Measurements from ENCODE around the gene UBXN11. TPM values are rescaled to one million over a fixed set of nuclear protein-coding genes. Genes with fewer than 3 reads are reported as not detected.

Gene UBXN11
- total and polyA plus RNA-seq, 2 donors (not counting 1 experiment from before 2014, with no cell fraction given): 68.0 to 81.4 TPM

DNA sequence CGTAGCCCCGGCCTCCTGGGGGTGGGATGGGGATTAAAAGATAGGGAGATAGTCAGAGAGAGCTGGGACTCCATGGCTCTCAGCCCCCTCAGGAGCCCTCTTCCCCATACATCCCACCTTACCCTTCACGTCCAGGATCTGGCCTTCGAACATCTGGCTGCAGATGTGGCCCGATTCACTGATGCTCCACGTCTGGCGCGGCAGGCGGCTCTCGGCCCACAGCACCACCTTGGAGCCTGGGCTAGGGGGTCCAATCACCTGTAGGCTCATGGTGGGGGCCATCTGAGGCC lies 15.6 kb upstream of the UBXN11 start:
- Histone ChIP-seq H3K4me2 (replicated peaks; ENCODE audit: low read depth, low read length, poor library complexity, severe bottlenecking) (peak overlapping the region; percentile 73), H2AFZ (ENCODE audit: insufficient read depth, low read depth, low read length, poor library complexity, severe bottlenecking) (no peak overlapping the region), H3K9me3 (ENCODE audit: control extremely low read depth in 1 of 3, control insufficient read depth in 2 of 3, insufficient read depth in 1 of 3, low read length in 2 of 3) (no peaks in the 10 kb centered on the region), H3K36me3 (replicated peaks in 1 of 2; ENCODE audit: control extremely low read depth in 1 of 2, control insufficient read depth in 1 of 2, extremely low read depth in 1 of 2, insufficient read depth in 2 of 2, low read length in 1 of 2) (peaks cover 0 to 59% of the 10 kb centered on the region in 2 experiments), H3K4me3 (ENCODE audit: control extremely low read depth in 1 of 5, extremely low read depth in 1 of 5, insufficient read depth in 1 of 5, low read depth in 2 of 5, low read length in 4 of 5) (no peak overlapping the region), H3K9ac (ENCODE audit: low read length) (peak overlapping the region; percentile 20), H3K27ac (ENCODE audit: low read length in 2 of 2) (peak overlapping the region in 1 of 2 donors; percentile 75), H3K27me3 (replicated peaks in 1 of 4; ENCODE audit: control extremely low read depth in 1 of 4, control insufficient read depth in 3 of 4, insufficient read depth in 4 of 4, low read length in 3 of 4) (no peaks in the 10 kb centered on the region), H3K4me1 (ENCODE audit: control insufficient read depth in 2 of 2, insufficient read depth in 2 of 2, low read length in 2 of 2) (peaks cover 38% of the 10 kb centered on the region in 2 donors), H4K20me1 (ENCODE audit: control insufficient read depth, insufficient read depth, low read length, poor library complexity, severe bottlenecking) (peaks cover 67% of the 10 kb centered on the region), H3K79me2 (ENCODE audit: control insufficient read depth, insufficient read depth, low read length) (peaks cover 50% of the 10 kb centered on the region)
- no peaks in the 10 kb centered on the region for H3K9me3 Mint-ChIP-seq (ENCODE audit: insufficient read depth)
- no peak for ATAC-seq (ENCODE audit: low read depth)
- ChIA-PET CTCF (interaction anchor here (0.6 to 30.0 kb wide), 27 partner anchors 9 to 695 kb away, joined by 3 to 1400 read pairs (median 4); partner anchors contain the start of genes CEP85, DHDDS, SH3BGRL3 and UBXN11), POLR2A (interaction anchor here (0.6 to 15.2 kb wide), 13 partner anchors 10 to 881 kb away, joined by 3 to 1239 read pairs (median 4); partner anchors contain the start of genes CEP85 and SH3BGRL3)
- H3K27ac Mint-ChIP-seq: peak overlapping the region; percentile 99
- intact Hi-C loops (cut with micrococcal nuclease): no loop called here
- no peaks in the 10 kb centered on the region for H3K27me3 Mint-ChIP-seq
- DNase-seq: no peak
- WGBS (ENCODE audit: insufficient coverage): 89% methylated on average over 8 of the region's 10 CpGs
- H3K4me3 Mint-ChIP-seq: no peak overlapping the region
- H3K4me1 Mint-ChIP-seq: peaks cover 54% of the 10 kb centered on the region
- no peak for TF ChIP-seq EZH2 (IDR thresholded peaks at IDR 0.05; ENCODE audit: borderline replicate concordance, insufficient read depth, low read depth, low read length, poor library complexity, severe bottlenecking)
- TF ChIP-seq, protein P1, sequence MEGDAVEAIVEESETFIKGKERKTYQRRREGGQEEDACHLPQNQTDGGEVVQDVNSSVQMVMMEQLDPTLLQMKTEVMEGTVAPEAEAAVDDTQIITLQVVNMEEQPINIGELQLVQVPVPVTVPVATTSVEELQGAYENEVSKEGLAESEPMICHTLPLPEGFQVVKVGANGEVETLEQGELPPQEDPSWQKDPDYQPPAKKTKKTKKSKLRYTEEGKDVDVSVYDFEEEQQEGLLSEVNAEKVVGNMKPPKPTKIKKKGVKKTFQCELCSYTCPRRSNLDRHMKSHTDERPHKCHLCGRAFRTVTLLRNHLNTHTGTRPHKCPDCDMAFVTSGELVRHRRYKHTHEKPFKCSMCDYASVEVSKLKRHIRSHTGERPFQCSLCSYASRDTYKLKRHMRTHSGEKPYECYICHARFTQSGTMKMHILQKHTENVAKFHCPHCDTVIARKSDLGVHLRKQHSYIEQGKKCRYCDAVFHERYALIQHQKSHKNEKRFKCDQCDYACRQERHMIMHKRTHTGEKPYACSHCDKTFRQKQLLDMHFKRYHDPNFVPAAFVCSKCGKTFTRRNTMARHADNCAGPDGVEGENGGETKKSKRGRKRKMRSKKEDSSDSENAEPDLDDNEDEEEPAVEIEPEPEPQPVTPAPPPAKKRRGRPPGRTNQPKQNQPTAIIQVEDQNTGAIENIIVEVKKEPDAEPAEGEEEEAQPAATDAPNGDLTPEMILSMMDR (IDR thresholded peaks at IDR 0.05): no peak

DNA sequence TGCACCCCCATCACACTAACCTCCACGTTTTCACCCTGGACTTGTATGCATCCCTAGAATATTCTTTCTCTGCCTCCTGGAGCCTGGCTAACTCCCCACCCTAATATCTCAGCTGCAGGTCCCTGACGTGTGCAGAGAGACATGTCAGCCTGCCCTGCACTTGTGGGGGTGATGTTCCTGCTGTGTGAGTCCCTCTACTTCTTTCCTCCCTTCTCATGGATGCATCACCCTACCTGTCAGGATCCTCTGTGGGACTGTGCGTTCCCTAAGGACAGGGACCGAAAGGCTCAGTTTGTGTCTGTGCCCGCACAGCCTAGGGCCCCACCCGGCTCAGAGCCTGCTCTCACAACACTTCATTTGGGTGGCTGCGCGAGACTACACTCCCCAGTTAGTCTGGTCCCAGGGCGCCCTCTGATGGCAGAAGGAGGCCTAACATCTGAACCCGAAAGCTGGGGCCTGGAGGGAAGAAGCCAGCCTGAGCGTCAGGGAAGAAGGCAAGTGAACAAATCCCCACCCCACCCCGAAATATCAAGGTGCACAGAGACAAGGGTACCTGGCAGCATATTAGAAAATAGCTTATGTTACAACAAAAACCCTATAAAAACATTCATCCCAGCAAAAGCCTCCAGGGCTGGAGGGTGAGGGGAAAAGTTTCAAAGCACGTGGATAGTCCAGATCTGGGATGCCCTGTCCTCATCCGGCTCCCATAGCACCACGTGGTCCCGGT lies 15.0 kb upstream of the UBXN11 start:
- Mint-ChIP-seq H3K4me3 (peak overlapping the region; percentile 89), H3K27me3 (no peaks in the 10 kb centered on the region), H3K4me1 (peaks cover 57% of the 10 kb centered on the region), H3K27ac (peak overlapping the region; percentile 99), H3K9me3 (ENCODE audit: insufficient read depth) (no peaks in the 10 kb centered on the region)
- H3K4me2 ChIP-seq (replicated peaks; ENCODE audit: low read depth, low read length, poor library complexity, severe bottlenecking): peak overlapping the region; percentile 73
- no peaks in the 10 kb centered on the region for H3K27me3 ChIP-seq (replicated peaks in 1 of 4; ENCODE audit: control extremely low read depth in 1 of 4, control insufficient read depth in 3 of 4, insufficient read depth in 4 of 4, low read length in 3 of 4)
- intact Hi-C loops (cut with micrococcal nuclease): loop anchor here (1.0 kb wide), 8 partner anchors 15 to 216 kb away; partner anchors contain the start of genes CEP85 and ZNF593
- ATAC-seq (ENCODE audit: low read depth): peak; percentile 66
- H2AFZ ChIP-seq (ENCODE audit: insufficient read depth, low read depth, low read length, poor library complexity, severe bottlenecking): no peak overlapping the region
- H3K36me3 ChIP-seq (replicated peaks in 1 of 2; ENCODE audit: control extremely low read depth in 1 of 2, control insufficient read depth in 1 of 2, extremely low read depth in 1 of 2, insufficient read depth in 2 of 2, low read length in 1 of 2): peaks cover 0 to 59% of the 10 kb centered on the region in 2 experiments
- peaks cover 43% of the 10 kb centered on the region in 2 donors for H3K4me1 ChIP-seq (ENCODE audit: control insufficient read depth in 2 of 2, insufficient read depth in 2 of 2, low read length in 2 of 2)
- WGBS (ENCODE audit: insufficient coverage): 6% methylated on average over 6 of the region's 16 CpGs
- H3K4me3 ChIP-seq (ENCODE audit: control extremely low read depth in 1 of 5, extremely low read depth in 1 of 5, insufficient read depth in 1 of 5, low read depth in 2 of 5, low read length in 4 of 5): peak overlapping the region in 4 of 5 experiments; percentile 90 to 95 (median 94)
- peaks cover 67% of the 10 kb centered on the region for H4K20me1 ChIP-seq (ENCODE audit: control insufficient read depth, insufficient read depth, low read length, poor library complexity, severe bottlenecking)
- peaks cover 55% of the 10 kb centered on the region for H3K79me2 ChIP-seq (ENCODE audit: control insufficient read depth, insufficient read depth, low read length)
- TF ChIP-seq, protein P1 (IDR thresholded peaks at IDR 0.05): peak; percentile 92
- no peak for TF ChIP-seq EZH2 (IDR thresholded peaks at IDR 0.05; ENCODE audit: borderline replicate concordance, insufficient read depth, low read depth, low read length, poor library complexity, severe bottlenecking)
- CTCF ChIA-PET: interaction anchor here (0.6 to 30.0 kb wide), 29 partner anchors 9 to 696 kb away, joined by 3 to 1400 read pairs (median 4); partner anchors contain the start of genes CEP85, DHDDS, SH3BGRL3 and UBXN11
- H3K9ac ChIP-seq (ENCODE audit: low read length): peak overlapping the region; percentile 85
- DNase-seq: peak; percentile 93
- no peaks in the 10 kb centered on the region for H3K9me3 ChIP-seq (ENCODE audit: control extremely low read depth in 1 of 3, control insufficient read depth in 2 of 3, insufficient read depth in 1 of 3, low read length in 2 of 3)
- peak overlapping the region in 1 of 2 donors; percentile 75 for H3K27ac ChIP-seq (ENCODE audit: low read length in 2 of 2)
- POLR2A ChIA-PET: interaction anchor here (0.6 to 15.2 kb wide), 14 partner anchors 10 to 881 kb away, joined by 3 to 1239 read pairs (median 4); partner anchors contain the start of genes CEP85 and SH3BGRL3
